Measurements from ENCODE around the gene TMC6.

The TMC6 gene

GRCh38 chr17:78107457-78107856, 21.1 kb downstream of the TMC6 start:
- H3K27ac ChIP-seq = peak overlapping the region; percentile 16
- no peak for TF ChIP-seq ZFX (IDR thresholded peaks at IDR 0.05)
- no peak for TF ChIP-seq CTCF (conservative IDR thresholded peaks at IDR 0.05)

GRCh38 chr17:78106211-78106610, 22.3 kb downstream of the TMC6 start:
- TF ChIP-seq CTCF (conservative IDR thresholded peaks at IDR 0.05) (no peak), ZFX (IDR thresholded peaks at IDR 0.05) (no peak)
- peak overlapping the region; percentile 77 for H3K27ac ChIP-seq

GRCh38 chr17:78105551-78105950, 23.0 kb downstream of the TMC6 start:
- H3K27ac ChIP-seq = peak overlapping the region; percentile 77
- no peak for TF ChIP-seq CTCF (conservative IDR thresholded peaks at IDR 0.05)
- TF ChIP-seq ZFX (IDR thresholded peaks at IDR 0.05) = no peak

GRCh38 chr17:78105101-78105500, 23.5 kb downstream of the TMC6 start:
- H3K27ac ChIP-seq = peak overlapping the region; percentile 77
- TF ChIP-seq CTCF (conservative IDR thresholded peaks at IDR 0.05) (no peak), ZFX (IDR thresholded peaks at IDR 0.05) (no peak)

GRCh38 chr17:78104540-78104941, 24.0 kb downstream of the TMC6 start:
- H3K27ac ChIP-seq = peak overlapping the region; percentile 77
- no peak for TF ChIP-seq CTCF (conservative IDR thresholded peaks at IDR 0.05)
- TF ChIP-seq ZFX (IDR thresholded peaks at IDR 0.05) = no peak

GRCh38 chr17:78103311-78103710, 25.2 kb downstream of the TMC6 start:
- TF ChIP-seq ZFX (IDR thresholded peaks at IDR 0.05) (no peak), CTCF (conservative IDR thresholded peaks at IDR 0.05) (no peak)

GRCh38 chr17:78101542-78101941, 27.0 kb downstream of the TMC6 start:
- TF ChIP-seq ZFX (IDR thresholded peaks at IDR 0.05) (no peak), CTCF (conservative IDR thresholded peaks at IDR 0.05) (no peak)
- no peak overlapping the region; the same call in 1 of the 2 replicates for H3K27ac ChIP-seq

More at GRCh38 chr17:78103311-78103710, 25.2 kb downstream of the TMC6 start:
- H3K27ac ChIP-seq = peak overlapping the region; percentile 77
